OCI-LY1 (cell line): ENCODE results near the gene GJC2.

ENCODE experiments used
- EZH2 ChIP-seq: fragments of 200-600 bp; sonication (generic), shearing (Covaris generic); IDR thresholded peaks from 2 replicates; pipeline ENCODE4 v1.8.0; 2017; ENCODE audit warnings: borderline replicate concordance, mixed run types, mild to moderate bottlenecking, antibody characterized with exemption, low read length, moderate library complexity, mixed read lengths
- TF ChIP-seq, protein P1 (sequence below): fragments of 200-600 bp; sonication (generic), shearing (Covaris generic); IDR thresholded peaks from 2 replicates; pipeline ENCODE4 v1.5.1; 2017; ENCODE audit warnings: mild to moderate bottlenecking, antibody characterized with exemption, low read length, moderate library complexity, mixed read lengths

DNA sequence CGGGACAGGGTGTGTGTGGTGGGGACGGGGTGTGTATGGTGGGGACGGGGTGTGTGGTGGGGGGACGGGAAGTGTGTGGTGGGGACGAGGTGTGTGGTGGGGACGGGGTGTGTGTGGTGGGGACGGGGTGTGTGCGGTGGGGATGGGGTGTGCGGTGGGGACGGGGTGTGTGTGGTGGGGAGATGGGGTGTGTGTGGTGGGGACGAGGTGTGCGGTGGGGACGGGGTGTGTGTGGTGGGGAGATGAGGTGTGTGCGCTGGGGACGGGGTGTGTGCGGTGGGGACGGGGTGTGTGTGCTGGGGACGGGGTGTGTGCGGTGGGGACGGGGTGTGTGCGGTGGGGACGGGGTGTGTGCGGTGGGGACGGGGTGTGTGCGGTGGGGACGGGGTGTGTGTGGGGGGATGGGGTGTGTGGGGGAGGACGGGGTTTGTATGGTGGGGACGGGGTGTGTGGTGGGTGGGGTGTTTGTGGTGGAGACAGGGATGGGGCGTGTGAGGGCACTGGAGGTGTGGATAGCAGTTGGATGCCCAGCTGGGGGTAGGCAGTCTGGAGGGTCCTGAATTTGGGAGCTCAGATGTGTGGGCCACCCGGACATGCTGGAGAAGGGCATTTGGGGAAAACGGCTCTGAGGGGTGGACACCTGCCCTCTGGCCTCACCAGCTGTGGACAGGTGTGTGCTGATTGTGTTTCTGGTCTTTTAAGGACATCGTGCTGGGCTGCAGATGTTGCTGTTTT, 32.7 kb downstream of the GJC2 start:
- TF ChIP-seq, protein P1, sequence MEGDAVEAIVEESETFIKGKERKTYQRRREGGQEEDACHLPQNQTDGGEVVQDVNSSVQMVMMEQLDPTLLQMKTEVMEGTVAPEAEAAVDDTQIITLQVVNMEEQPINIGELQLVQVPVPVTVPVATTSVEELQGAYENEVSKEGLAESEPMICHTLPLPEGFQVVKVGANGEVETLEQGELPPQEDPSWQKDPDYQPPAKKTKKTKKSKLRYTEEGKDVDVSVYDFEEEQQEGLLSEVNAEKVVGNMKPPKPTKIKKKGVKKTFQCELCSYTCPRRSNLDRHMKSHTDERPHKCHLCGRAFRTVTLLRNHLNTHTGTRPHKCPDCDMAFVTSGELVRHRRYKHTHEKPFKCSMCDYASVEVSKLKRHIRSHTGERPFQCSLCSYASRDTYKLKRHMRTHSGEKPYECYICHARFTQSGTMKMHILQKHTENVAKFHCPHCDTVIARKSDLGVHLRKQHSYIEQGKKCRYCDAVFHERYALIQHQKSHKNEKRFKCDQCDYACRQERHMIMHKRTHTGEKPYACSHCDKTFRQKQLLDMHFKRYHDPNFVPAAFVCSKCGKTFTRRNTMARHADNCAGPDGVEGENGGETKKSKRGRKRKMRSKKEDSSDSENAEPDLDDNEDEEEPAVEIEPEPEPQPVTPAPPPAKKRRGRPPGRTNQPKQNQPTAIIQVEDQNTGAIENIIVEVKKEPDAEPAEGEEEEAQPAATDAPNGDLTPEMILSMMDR, result no peak
- no peak for TF ChIP-seq EZH2
